SK-N-SH (cell line): ENCODE data around the gene CPS1. TPM values are rescaled to one million over a fixed set of nuclear protein-coding genes. Genes with fewer than 3 reads are reported as not detected.

ENCODE experiments used
- CTCF ChIA-PET: fragments of 300-600, 350-600 bp; formaldehyde crosslinking; extraction: SDS; loops from one replicate; lab custom pipeline; 2021; lab: Yijun Ruan, JAX
- POLR2A ChIA-PET: fragments of 350-600 bp; sonication (Branson Sonifier 250); formaldehyde crosslinking; extraction: SDS; loops from one replicate; lab custom pipeline; 2020; ENCODE audit warnings: antibody characterized with exemption, inconsistent platforms; lab: Yijun Ruan, JAX
- DNase-seq: peaks from one replicate; pipeline ENCODE4 v3.0.0; 2012
- H2AFZ ChIP-seq: fragments of 200-600 bp; sonication (generic); 2 replicates; pipeline ENCODE4 v1.8.1; 2016; ENCODE audit warnings: antibody characterized with exemption, mild to moderate bottlenecking, low read depth
- H3F3A ChIP-seq: fragments of 200-600 bp; sonication (generic); replicated peaks from 2 replicates; pipeline ENCODE3; 2016; ENCODE audit warnings: antibody characterized with exemption, mild to moderate bottlenecking; ENCODE audit not compliant: insufficient read depth
- H3K27ac ChIP-seq, 2 experiments: fragments of 200-500 bp in 1 of 2; fragments of 200-600 bp in 1 of 2; sonication (Bioruptor generic) in 1 of 2; sonication (generic), shearing (Covaris generic) in 1 of 2; 2 replicates each; pipeline versions ENCODE4 v1.5.1 to v1.6.1; 2014 to 2016; ENCODE audit warnings: low read depth in 2 of 2, inconsistent platforms in 1 of 2, low read length in 1 of 2, mild to moderate bottlenecking in 1 of 2, mixed read lengths in 1 of 2
- H3K27me3 ChIP-seq: fragments of 200-600 bp; sonication (generic), shearing (Covaris generic); 2 replicates; pipeline ENCODE4 v1.6.1; 2016; ENCODE audit warnings: mixed run types; ENCODE audit not compliant: insufficient read depth
- H3K36me3 ChIP-seq, 2 experiments: fragments of 200-500 bp in 1 of 2; fragments of 200-600 bp in 1 of 2; sonication (Bioruptor generic) in 1 of 2; sonication (generic) in 1 of 2; replicated peaks in 1 of 2; 2 replicates each; pipeline versions ENCODE3 to v1.5.1; 2014 to 2016; ENCODE audit warnings: low read length in 1 of 2, mild to moderate bottlenecking in 1 of 2; ENCODE audit not compliant: insufficient read depth in 2 of 2, control insufficient read depth in 1 of 2
- H3K4me1 ChIP-seq, 2 experiments: fragments of 200-500 bp in 1 of 2; fragments of 200-600 bp in 1 of 2; sonication (Bioruptor generic) in 1 of 2; sonication (generic), shearing (Covaris generic) in 1 of 2; 2 replicates each; pipeline versions ENCODE4 v1.5.1 to v1.6.1; 2014 to 2016; ENCODE audit warnings: low read depth in 1 of 2, low read length in 1 of 2, mixed run types in 1 of 2; ENCODE audit not compliant: insufficient read depth in 2 of 2, control insufficient read depth in 1 of 2
- H3K4me2 ChIP-seq: fragments of 200-600 bp; sonication (generic), shearing (Covaris generic); 2 replicates; pipeline ENCODE4 v1.6.1; 2017; ENCODE audit warnings: mixed run types
- H3K4me3 ChIP-seq, 2 experiments: fragments of 200-500 bp in 1 of 2; fragments of 200-600 bp in 1 of 2; sonication (Bioruptor generic) in 1 of 2; sonication (generic), shearing (Covaris generic) in 1 of 2; 2 replicates each; pipeline versions ENCODE4 v1.5.1 to v1.8.1; 2014 to 2016; ENCODE audit warnings: low read depth in 2 of 2, inconsistent platforms in 1 of 2, low read length in 1 of 2, mild to moderate bottlenecking in 1 of 2, mixed read lengths in 1 of 2, moderate library complexity in 1 of 2
- H3K79me2 ChIP-seq: fragments of 200-600 bp; sonication (generic); 2 replicates; pipeline ENCODE4 v1.8.1; 2017; ENCODE audit warnings: mild to moderate bottlenecking; ENCODE audit not compliant: insufficient read depth
- H3K9ac ChIP-seq: fragments of 200-600 bp; sonication (generic); 2 replicates; pipeline ENCODE4 v1.6.1; 2017; ENCODE audit warnings: mixed run types
- H3K9me2 ChIP-seq: fragments of 200-600 bp; sonication (generic); 2 replicates; pipeline ENCODE4 v1.6.1; 2017; ENCODE audit warnings: mixed run types
- H3K9me3 ChIP-seq: fragments of 200-600 bp; sonication (generic); 2 replicates; pipeline ENCODE4 v1.6.1; 2017; ENCODE audit warnings: mixed run types, mild to moderate bottlenecking, moderate library complexity
- H4K20me1 ChIP-seq: fragments of 200-600 bp; sonication (generic); 2 replicates; pipeline ENCODE4 v1.6.1; 2017; ENCODE audit warnings: mild to moderate bottlenecking, mixed run types; ENCODE audit not compliant: insufficient read depth
- IRF3 ChIP-seq: fragments of 150-350 bp; IDR thresholded peaks from 2 replicates; pipeline ENCODE4 v1.6.1; 2016; ENCODE audit warnings: mild to moderate bottlenecking, low read depth, low read length
- JUND ChIP-seq: IDR thresholded peaks from 2 replicates; pipeline ENCODE4 v1.4.0; 2012
- MEF2A ChIP-seq: IDR thresholded peaks from 2 replicates; pipeline ENCODE4 v1.4.0; 2012; ENCODE audit warnings: low read depth, borderline replicate concordance
- RAD21 ChIP-seq: IDR thresholded peaks from 2 replicates; pipeline ENCODE4 v1.6.1; 2012; ENCODE audit warnings: mild to moderate bottlenecking, low read length
- RCOR1 ChIP-seq: fragments of 150-350 bp; IDR thresholded peaks from 2 replicates; pipeline ENCODE4 v1.6.1; 2017; ENCODE audit warnings: antibody characterized with exemption, low read length
- TAF1 ChIP-seq: IDR thresholded peaks from 2 replicates; pipeline ENCODE4 v1.6.1; 2012; ENCODE audit warnings: low read depth, mild to moderate bottlenecking, low read length, moderate library complexity, borderline replicate concordance
- TCF12 ChIP-seq: IDR thresholded peaks from 2 replicates; pipeline ENCODE4 v1.4.0; 2012
- USF2 ChIP-seq: fragments of 150-350 bp; IDR thresholded peaks from 2 replicates; pipeline ENCODE4 v1.6.1; 2017; ENCODE audit warnings: antibody characterized with exemption, low read length, low read depth, borderline replicate concordance
- YY1 ChIP-seq: IDR thresholded peaks from 2 replicates; pipeline ENCODE4 v1.4.0; 2012; ENCODE audit warnings: low read depth, mild to moderate bottlenecking
- WGBS: methylation state at CpG from one replicate; pipeline ENCODE4 v1.1.6; 2017; ENCODE audit warnings: low lambda C conversion rate; 5-methylcytosine and 5-hydroxymethylcytosine counted together
- polyA plus RNA-seq, 3 experiments: library from polyadenylated mRNA; depleted of rRNA; stranded (reverse); fragments of >200 nt; gene quantifications; 2 replicates each; pipeline ENCODE4 v1.2.3, GENCODE V29; 2012

CPS1 gene
- polyA plus RNA-seq, 1 of the 3 experiments (the other 2 are of a cell fraction): 9.2 TPM

- Histone ChIP-seq H3K4me3 (no peak overlapping the region), H3F3A (no peaks in the 10 kb centered on the region), H2AFZ (no peak overlapping the region), H3K4me1 (no peaks in the 10 kb centered on the region), H3K9ac (no peak overlapping the region), H3K4me2 (no peak overlapping the region), H3K27me3 (no peaks in the 10 kb centered on the region), H3K79me2 (no peaks in the 10 kb centered on the region), H3K36me3 (no peaks in the 10 kb centered on the region), H3K27ac (no peak overlapping the region), H3K9me2 (no peaks in the 10 kb centered on the region), H4K20me1 (no peaks in the 10 kb centered on the region), H3K9me3 (no peaks in the 10 kb centered on the region)
- WGBS: 75% methylated on average over 5 of the region's 5 CpGs
- ChIA-PET CTCF (interaction anchor here (1.0 kb wide), 1 partner anchor 17 kb away, joined by 3 read pairs; no protein-coding TSS in a partner anchor), POLR2A (no interaction called here)
- DNase-seq: no peak
- TF ChIP-seq JUND: no peak
- TF ChIP-seq IRF3: no peak
Measured at GRCh38 chr2:210519594-210519993, 36.8 kb upstream of the CPS1 start.

- Histone ChIP-seq H3F3A (no peaks in the 10 kb centered on the region), H3K27ac (no peak overlapping the region), H3K4me1 (no peaks in the 10 kb centered on the region), H4K20me1 (no peaks in the 10 kb centered on the region), H3K9ac (no peak overlapping the region), H3K9me2 (no peaks in the 10 kb centered on the region), H3K4me3 (no peak overlapping the region), H3K79me2 (no peaks in the 10 kb centered on the region), H3K4me2 (no peak overlapping the region), H3K27me3 (no peaks in the 10 kb centered on the region), H3K36me3 (no peaks in the 10 kb centered on the region), H2AFZ (no peak overlapping the region), H3K9me3 (no peaks in the 10 kb centered on the region)
- TF ChIP-seq RAD21 (peak; percentile 14; the same call in 1 of the 2 replicates), MEF2A (no peak)
- no peak for DNase-seq
- CTCF ChIA-PET: interaction anchor here (3.9 kb wide), 1 partner anchor 19 kb away, joined by 22 read pairs; no protein-coding TSS in a partner anchor
- POLR2A ChIA-PET: no interaction called here
Measured at GRCh38 chr2:210522399-210522798, 34.0 kb upstream of the CPS1 start.

- TF ChIP-seq TCF12 (no peak), TAF1 (no peak), RCOR1 (no peak), YY1 (no peak), USF2 (no peak)
- DNase-seq: no peak
- 79% methylated on average over 4 of the region's 4 CpGs for WGBS
- Histone ChIP-seq H3K27ac (no peak overlapping the region), H3K4me1 (no peaks in the 10 kb centered on the region), H3K9me3 (no peaks in the 10 kb centered on the region), H4K20me1 (no peaks in the 10 kb centered on the region), H3K9ac (no peak overlapping the region), H3K36me3 (no peaks in the 10 kb centered on the region), H3K4me3 (no peak overlapping the region), H3K27me3 (no peaks in the 10 kb centered on the region), H3K4me2 (no peak overlapping the region), H3K79me2 (no peaks in the 10 kb centered on the region), H2AFZ (no peak overlapping the region), H3K9me2 (no peaks in the 10 kb centered on the region), H3F3A (no peaks in the 10 kb centered on the region)
- POLR2A ChIA-PET: no interaction called here
- CTCF ChIA-PET: interaction anchor here (1.5 to 3.9 kb wide), 3 partner anchors 19 to 21 kb away, joined by 4 to 22 read pairs (median 11); no protein-coding TSS in a partner anchor
Measured at GRCh38 chr2:210523650-210524289, 32.6 kb upstream of the CPS1 start.
